SJSA1 (cell line): ENCODE results near the gene SMC6. TPM values are rescaled to one million over a fixed set of nuclear protein-coding genes. Genes with fewer than 3 reads are reported as not detected.

Experiments used
- DNase-seq, 2 experiments: peaks; one replicate each; pipeline ENCODE4 v3.0.0-alpha.2; 2015 to 2020; ENCODE audit warnings: low spot score in 2 of 2, low read depth in 1 of 2
- H3K27ac ChIP-seq: fragments of 250-450 bp; sonication (Bioruptor Pico); 2 replicates; pipeline ENCODE4 v1.5.1; 2020; ENCODE audit warnings: mild to moderate bottlenecking, moderate library complexity
- H3K27me3 ChIP-seq: fragments of 250-450 bp; sonication (Bioruptor Pico); replicated peaks from 2 replicates; pipeline ENCODE4 v1.5.1; 2020; ENCODE audit warnings: mild to moderate bottlenecking, moderate library complexity
- H3K36me3 ChIP-seq: fragments of 250-450 bp; sonication (Bioruptor Pico); 2 replicates; pipeline ENCODE4 v1.5.1; 2020; ENCODE audit warnings: mild to moderate bottlenecking
- H3K4me1 ChIP-seq: fragments of 250-450 bp; sonication (Bioruptor Pico); replicated peaks from 2 replicates; pipeline ENCODE4 v1.6.1; 2021; ENCODE audit warnings: mild to moderate bottlenecking
- H3K4me3 ChIP-seq: fragments of 250-450 bp; sonication (Bioruptor Pico); 2 replicates; pipeline ENCODE4 v1.5.1; 2020; ENCODE audit warnings: mild to moderate bottlenecking
- H3K9me3 ChIP-seq: fragments of 250-450 bp; sonication (Bioruptor Pico); replicated peaks from 2 replicates; pipeline ENCODE4 v1.5.1; 2020; ENCODE audit warnings: mild to moderate bottlenecking
- total RNA-seq: library from RNA; depleted of rRNA; stranded (reverse); fragments of >200 nt; shearing (Covaris generic); gene quantifications from 2 replicates; pipeline ENCODE4 v1.2.3, GENCODE V29; 2014

Gene SMC6
- total RNA-seq, 1 experiment from 2014 or later, result 35.8 TPM

DNA sequence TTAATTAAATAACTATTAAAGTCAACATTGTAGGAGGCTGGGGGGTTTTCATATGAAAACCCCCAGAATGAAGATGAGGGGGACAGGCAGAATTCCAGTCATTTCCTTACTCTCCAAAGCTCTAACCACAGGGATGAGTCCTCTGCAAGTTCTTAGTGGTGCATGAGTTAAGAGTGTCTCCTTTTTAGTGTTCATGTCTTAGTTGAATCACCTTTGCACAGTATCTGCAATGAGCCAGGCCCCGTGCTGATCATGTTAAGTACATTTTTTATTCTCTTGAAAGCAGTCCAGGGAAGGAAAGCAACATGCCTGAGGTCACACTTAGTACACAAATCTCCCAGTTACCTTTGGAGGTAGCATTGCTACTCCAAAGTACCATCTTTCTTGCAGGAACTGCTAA is 36.9 kb upstream of the SMC6 start:
- DNase-seq, result no peak
- Histone ChIP-seq H3K36me3 (no peaks in the 10 kb centered on the region), H3K27ac (no peak overlapping the region), H3K4me1 (peaks cover 11% of the 10 kb centered on the region), H3K27me3 (no peaks in the 10 kb centered on the region), H3K9me3 (no peaks in the 10 kb centered on the region), H3K4me3 (no peak overlapping the region)

DNA sequence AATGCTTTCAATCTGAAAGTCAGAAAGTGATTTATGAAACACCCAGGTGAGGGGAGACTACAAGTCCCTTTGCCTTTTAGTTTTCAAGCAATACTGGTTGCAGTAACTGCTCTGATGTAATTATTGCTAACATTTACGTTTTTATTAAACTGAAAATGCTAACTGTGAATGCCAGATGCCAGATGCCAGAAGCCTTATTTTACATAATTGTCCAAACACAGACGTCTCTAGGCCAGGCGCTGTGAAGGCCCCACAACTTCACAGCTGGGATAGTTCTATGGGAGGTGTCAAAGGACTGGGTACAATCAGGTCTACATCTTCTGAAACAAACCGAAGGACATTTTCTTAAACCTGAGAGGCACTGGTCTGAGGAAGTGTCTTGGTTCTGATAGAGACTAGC is 35.2 kb upstream of the SMC6 start:
- Histone ChIP-seq H3K27me3 (no peaks in the 10 kb centered on the region), H3K4me1 (peaks cover 11% of the 10 kb centered on the region), H3K4me3 (no peak overlapping the region), H3K9me3 (no peaks in the 10 kb centered on the region), H3K36me3 (no peaks in the 10 kb centered on the region), H3K27ac (no peak overlapping the region)
- DNase-seq, result no peak

DNA sequence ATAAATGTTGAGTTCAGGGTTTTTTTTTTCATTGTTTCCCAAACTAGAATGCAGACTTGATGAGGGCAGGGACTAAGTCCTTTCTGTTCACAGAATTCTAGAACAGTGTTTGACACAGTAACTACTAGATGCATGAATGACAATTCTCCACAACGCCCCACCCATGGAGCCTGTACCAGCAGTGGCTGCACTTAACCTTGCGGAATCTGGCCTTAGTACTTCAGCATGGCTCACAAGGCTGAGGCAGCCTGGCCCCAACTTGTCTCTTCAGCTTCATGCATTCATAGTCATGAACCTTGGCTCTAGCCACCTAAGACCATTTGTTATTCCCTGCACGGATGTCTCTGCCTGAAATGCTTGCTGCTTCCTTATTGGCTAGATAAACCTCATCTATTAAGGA is 33.1 kb upstream of the SMC6 start:
- H3K27ac ChIP-seq, result no peak overlapping the region
- no peak overlapping the region for H3K4me3 ChIP-seq
- peaks cover 7% of the 10 kb centered on the region; the same call in 1 of the 2 replicates for H3K4me1 ChIP-seq
- no peaks in the 10 kb centered on the region for H3K9me3 ChIP-seq
- H3K27me3 ChIP-seq, result no peaks in the 10 kb centered on the region
- no peak for DNase-seq
- peaks cover 3% of the 10 kb centered on the region; the same call in 1 of the 2 replicates for H3K36me3 ChIP-seq

DNA sequence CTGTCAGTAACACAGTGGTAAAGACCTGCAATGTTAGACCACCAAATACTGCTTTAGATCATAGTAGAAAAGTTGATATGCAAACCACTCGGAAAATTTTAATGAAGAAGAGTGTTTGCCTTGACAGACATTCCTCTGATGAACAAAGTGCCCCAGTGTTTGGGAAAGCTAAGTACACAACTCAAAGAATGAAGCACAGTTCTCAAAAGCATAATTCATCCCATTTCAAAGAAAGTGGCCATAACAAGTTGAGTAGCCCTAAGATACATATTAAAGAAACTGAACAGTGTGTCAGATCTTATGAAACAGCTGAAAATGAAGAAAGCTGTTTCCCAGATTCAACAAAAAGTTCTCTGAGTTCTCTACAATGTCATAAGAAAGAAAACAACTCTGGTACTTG is 27.9 kb upstream of the SMC6 start:
- Histone ChIP-seq H3K27ac (no peak overlapping the region), H3K9me3 (no peaks in the 10 kb centered on the region), H3K4me3 (no peak overlapping the region), H3K36me3 (peaks cover 35% of the 10 kb centered on the region), H3K27me3 (no peaks in the 10 kb centered on the region), H3K4me1 (no peaks in the 10 kb centered on the region)
- DNase-seq, result no peak

DNA sequence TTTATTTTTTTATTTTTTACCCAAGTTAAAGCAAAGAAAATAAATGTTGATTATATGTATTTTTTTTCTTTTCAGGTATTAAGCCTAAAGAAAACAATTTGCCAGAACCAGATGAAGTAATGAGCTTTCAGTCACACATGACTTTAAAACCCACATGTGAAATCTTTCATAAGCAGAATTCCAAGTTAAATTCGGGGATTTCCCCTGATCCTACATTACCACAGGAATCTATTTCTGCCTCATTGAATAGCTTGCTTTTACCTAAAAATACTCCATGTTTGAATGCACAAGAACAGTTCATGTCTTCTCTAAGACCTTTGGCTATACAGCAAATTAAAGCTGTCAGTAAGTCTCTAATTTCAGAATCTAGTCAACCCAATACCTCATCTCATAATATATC is 26.9 kb upstream of the SMC6 start:
- Histone ChIP-seq H3K4me3 (no peak overlapping the region), H3K27ac (no peak overlapping the region), H3K4me1 (no peaks in the 10 kb centered on the region), H3K9me3 (no peaks in the 10 kb centered on the region), H3K27me3 (no peaks in the 10 kb centered on the region), H3K36me3 (peaks cover 36% of the 10 kb centered on the region)
- DNase-seq, result no peak

DNA sequence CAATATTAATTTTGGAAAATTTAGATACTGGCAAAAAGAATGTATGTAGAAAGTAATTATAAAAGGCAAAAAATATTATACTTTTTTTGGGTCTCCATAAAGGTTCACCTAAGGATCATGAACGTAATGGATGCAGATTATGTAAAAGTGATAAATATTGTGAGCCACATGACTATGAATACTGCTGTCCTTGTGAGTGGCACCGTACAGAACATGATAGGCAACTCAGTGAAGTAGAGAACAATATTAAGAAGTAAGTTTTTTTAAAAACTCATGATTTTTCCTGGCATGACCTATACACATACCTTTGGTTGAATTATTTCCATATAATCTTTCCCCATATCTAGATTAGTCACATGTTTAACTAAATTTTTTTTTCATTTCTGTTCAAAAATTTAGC is 18.9 kb upstream of the SMC6 start:
- no peaks in the 10 kb centered on the region for H3K9me3 ChIP-seq
- no peak overlapping the region for H3K4me3 ChIP-seq
- peaks cover 64% of the 10 kb centered on the region for H3K36me3 ChIP-seq
- DNase-seq, result no peak
- no peaks in the 10 kb centered on the region for H3K27me3 ChIP-seq
- no peaks in the 10 kb centered on the region for H3K4me1 ChIP-seq
- H3K27ac ChIP-seq, result no peak overlapping the region

DNA sequence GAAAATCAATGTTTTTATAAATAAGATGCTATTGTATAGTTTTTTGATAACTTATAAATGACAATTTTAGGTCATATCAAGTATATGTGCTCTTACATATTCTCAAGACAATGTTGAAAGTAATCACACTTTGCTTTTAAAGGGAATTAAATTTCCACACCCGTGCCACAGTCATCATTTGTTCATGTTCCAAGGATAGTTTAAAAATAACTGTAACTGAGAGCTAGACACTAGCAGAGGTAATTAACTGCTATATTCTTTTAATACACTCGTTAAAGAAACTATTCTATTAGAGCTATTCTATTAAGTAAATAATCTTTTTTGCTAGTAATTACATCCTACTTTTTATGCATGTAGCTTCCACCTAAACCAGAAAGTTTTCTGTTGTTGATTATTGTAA is 18.3 kb upstream of the SMC6 start:
- peaks cover 67% of the 10 kb centered on the region for H3K36me3 ChIP-seq
- H3K4me3 ChIP-seq, result no peak overlapping the region

DNA sequence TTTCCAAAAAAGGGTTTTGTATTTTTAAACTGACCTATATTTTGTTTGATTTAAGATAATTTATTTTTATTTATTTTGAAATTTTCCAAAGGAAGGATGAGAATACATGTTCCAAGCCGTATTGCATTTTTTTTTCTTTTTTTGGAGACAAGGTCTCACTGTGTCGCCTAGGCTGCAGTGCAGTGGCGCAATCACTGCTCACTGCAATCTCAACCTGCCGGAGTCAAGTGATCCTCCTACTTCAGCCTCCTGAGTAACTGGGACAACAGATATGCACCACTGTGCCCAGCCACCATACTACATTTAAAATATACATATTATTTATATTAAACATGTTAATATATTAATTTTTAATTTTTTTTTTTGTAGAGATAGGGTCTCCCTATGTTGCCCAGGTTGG is 15.3 kb upstream of the SMC6 start:
- peaks cover 73% of the 10 kb centered on the region for H3K36me3 ChIP-seq
- DNase-seq, result no peak
- H3K4me1 ChIP-seq, result no peaks in the 10 kb centered on the region
- no peaks in the 10 kb centered on the region for H3K9me3 ChIP-seq
- no peak overlapping the region for H3K27ac ChIP-seq
- H3K4me3 ChIP-seq, result no peak overlapping the region
- no peaks in the 10 kb centered on the region for H3K27me3 ChIP-seq

More for the DNA sequence above, 18.3 kb upstream of the SMC6 start:
- H3K4me1 ChIP-seq, result no peaks in the 10 kb centered on the region
- no peak overlapping the region for H3K27ac ChIP-seq
- no peaks in the 10 kb centered on the region for H3K9me3 ChIP-seq
- DNase-seq, result no peak
- H3K27me3 ChIP-seq, result no peaks in the 10 kb centered on the region

DNA sequence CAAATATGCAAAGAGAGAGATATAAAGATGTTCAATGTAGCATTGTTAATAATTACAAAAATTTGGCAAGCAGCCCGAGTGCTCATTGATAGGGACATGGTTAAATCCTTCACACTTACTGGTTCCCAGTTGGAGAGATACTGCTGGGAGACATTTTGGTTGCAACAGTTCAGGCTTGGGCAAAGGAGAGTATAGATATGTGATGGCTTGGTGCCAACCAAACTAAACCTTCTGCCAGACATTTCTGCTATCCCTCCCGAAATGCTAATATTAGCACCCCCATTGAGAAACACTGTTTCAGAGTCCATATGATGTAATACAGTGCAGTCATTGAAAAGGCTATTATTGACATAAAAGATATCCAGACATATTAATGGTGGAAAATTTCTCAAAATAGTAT is 11.8 kb upstream of the SMC6 start:
- no peaks in the 10 kb centered on the region for H3K9me3 ChIP-seq
- no peaks in the 10 kb centered on the region for H3K4me1 ChIP-seq
- H3K36me3 ChIP-seq, result peaks cover 72% of the 10 kb centered on the region
- no peaks in the 10 kb centered on the region for H3K27me3 ChIP-seq
- no peak overlapping the region for H3K27ac ChIP-seq
- no peak overlapping the region for H3K4me3 ChIP-seq
- no peak for DNase-seq

DNA sequence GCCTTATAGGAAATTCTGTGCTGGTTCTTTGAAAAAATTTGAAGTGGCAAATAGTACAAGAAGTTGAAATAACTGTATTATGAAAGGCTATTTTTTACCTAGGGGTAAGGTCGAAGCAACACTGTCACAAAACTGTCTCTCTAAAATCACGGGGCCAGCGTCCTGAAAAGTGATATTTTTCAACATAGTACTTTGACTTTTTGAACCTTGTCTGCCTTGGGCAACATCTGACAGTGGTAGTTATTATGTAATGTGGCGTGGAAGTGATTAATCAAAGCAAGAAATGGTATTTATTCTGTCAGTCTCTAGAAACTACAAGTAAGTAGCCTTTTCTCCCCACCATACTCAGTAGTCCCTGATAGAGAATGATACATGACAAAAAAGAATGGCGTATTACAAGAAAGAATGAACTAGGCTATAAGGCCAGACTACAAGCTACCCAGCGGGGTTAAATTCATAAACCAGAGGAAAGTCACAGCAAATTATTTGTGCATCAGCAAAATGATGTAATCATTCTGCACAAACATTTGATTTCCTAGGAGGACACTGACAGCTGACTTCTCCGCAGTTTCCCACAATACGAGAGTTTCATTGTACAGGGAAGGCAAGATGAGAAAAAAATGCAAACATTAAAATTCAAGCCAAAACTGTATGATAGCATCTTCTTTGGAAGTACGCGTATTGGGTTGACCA is 10.2 kb upstream of the SMC6 start:
- Histone ChIP-seq H3K9me3 (no peaks in the 10 kb centered on the region), H3K27me3 (no peaks in the 10 kb centered on the region), H3K36me3 (peaks cover 67% of the 10 kb centered on the region), H3K4me3 (no peak overlapping the region), H3K4me1 (no peaks in the 10 kb centered on the region), H3K27ac (no peak overlapping the region)
- no peak for DNase-seq

DNA sequence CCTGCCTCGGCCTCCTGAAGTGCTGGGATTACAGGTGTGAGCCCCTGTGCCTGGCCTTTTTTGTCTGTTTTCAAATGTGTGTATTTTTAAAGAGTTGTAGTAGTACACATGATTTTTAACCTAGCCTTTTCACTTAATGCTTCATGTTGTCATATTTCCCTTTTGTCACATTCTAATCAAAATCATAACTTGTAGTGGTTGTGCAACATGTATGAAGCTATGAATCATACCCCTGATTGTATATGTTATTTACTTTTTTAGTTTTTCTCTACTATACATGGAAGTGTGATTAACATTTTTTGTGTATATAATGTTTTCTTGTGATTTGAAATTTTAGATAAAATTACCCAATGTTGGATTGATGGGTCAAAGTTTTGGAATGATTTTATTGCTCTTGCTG is 8.8 kb upstream of the SMC6 start:
- no peaks in the 10 kb centered on the region for H3K9me3 ChIP-seq
- no peak overlapping the region for H3K4me3 ChIP-seq
- no peaks in the 10 kb centered on the region for H3K27me3 ChIP-seq
- DNase-seq, result no peak
- H3K36me3 ChIP-seq, result peaks cover 54% of the 10 kb centered on the region
- peaks cover 3% of the 10 kb centered on the region for H3K4me1 ChIP-seq
- no peak overlapping the region for H3K27ac ChIP-seq

DNA sequence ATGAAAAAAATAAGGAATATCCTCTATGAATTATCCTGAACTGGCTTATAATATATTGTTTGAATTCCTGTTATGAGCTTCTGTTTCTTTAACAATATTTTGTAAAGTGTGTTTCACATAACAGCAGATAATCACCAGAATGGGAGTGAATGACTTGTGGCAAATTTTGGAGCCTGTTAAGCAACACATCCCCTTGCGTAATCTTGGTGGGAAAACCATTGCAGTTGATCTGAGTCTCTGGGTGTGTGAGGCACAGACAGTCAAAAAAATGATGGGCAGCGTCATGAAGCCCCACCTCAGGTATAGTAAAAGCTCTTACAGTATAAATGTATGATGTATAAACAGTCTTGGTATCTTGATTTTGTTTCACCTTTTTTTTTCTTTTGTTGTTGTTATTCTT is 6.2 kb upstream of the SMC6 start:
- Histone ChIP-seq H3K4me3 (no peak overlapping the region), H3K36me3 (peaks cover 34% of the 10 kb centered on the region), H3K9me3 (no peaks in the 10 kb centered on the region), H3K27ac (no peak overlapping the region), H3K27me3 (no peaks in the 10 kb centered on the region), H3K4me1 (peaks cover 18% of the 10 kb centered on the region)
- DNase-seq, result no peak

DNA sequence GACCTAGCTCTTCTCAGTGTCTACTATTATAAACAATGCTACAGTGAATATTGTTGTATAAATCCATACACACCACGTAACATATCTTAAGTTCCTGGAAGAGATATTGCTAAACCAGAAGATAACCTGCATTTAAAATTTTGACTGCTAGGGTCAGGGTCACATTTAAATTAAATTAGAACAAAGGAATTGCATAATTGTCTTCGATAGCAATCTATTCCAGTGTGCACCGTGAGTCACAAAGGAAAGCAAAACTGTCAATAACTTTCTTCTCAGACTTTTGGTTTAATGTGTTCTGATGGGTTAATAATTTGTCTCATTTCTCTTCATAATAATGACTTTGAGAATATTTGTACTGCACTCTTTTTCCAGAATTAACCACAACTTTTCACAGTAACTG is 4.5 kb upstream of the SMC6 start:
- H3K4me1 ChIP-seq, result peaks cover 18% of the 10 kb centered on the region
- no peak overlapping the region for H3K27ac ChIP-seq
- no peak overlapping the region for H3K4me3 ChIP-seq
- peaks cover 24% of the 10 kb centered on the region for H3K36me3 ChIP-seq
- no peaks in the 10 kb centered on the region for H3K27me3 ChIP-seq
- no peak for DNase-seq
- H3K9me3 ChIP-seq, result no peaks in the 10 kb centered on the region

DNA sequence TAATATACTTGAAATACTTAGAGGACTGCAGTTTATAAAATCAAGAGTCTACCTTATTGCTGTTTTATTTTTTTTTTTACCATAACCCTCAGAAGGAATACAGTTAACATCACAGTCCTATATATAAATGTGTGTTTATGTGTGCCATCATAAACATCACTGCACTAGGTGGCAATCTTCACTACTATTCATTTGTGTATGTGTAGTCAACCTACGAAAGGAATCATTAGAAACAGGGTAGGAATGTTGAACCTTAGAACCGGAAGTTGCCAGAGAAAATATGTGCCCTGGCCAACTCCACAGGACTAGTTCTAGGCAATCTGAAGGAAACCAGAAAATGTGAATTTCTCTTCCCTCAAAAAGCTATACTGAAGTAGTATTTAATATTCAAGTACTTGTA is 3.7 kb upstream of the SMC6 start:
- H3K27me3 ChIP-seq, result no peaks in the 10 kb centered on the region
- peaks cover 16% of the 10 kb centered on the region for H3K36me3 ChIP-seq
- H3K4me3 ChIP-seq, result no peak overlapping the region
- H3K4me1 ChIP-seq, result peaks cover 18% of the 10 kb centered on the region
- no peaks in the 10 kb centered on the region for H3K9me3 ChIP-seq
- peak in 1 of 2 experiments; percentile 27 for DNase-seq
- H3K27ac ChIP-seq, result peak overlapping the region; percentile 15; the same call in 1 of the 2 replicates

DNA sequence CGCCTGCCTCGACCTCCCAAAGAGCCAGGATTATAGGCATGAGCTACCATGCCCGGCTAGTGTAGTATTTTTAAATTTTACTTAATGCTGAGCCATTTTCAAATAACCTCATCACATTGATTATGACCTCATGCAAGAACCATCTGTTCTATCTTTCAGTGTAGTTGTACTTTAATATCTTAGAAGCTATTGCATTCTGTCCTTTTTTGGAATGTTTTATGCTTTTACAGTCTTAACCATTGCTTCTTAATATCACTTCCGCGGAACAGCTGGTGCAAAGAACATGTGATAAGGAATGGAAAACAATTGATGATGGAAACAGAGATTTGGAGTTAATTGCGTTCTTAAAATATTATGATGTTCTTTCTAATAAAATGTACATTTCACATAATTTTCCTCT is 3.1 kb upstream of the SMC6 start:
- DNase-seq, result no peak
- Histone ChIP-seq H3K36me3 (peaks cover 13% of the 10 kb centered on the region), H3K27ac (0 out of 2 replicates have a peak overlapping the region, but pooled peaks have one; percentile 15), H3K4me1 (peaks cover 18% of the 10 kb centered on the region), H3K4me3 (no peak overlapping the region), H3K9me3 (no peaks in the 10 kb centered on the region), H3K27me3 (no peaks in the 10 kb centered on the region)
